Ramos (cell line): ENCODE results near the gene S1PR2.

ENCODE experiments used
- in situ Hi-C: fragments of 300-500 bp; cut with MboI; formaldehyde crosslinking; loops from one replicate; pipeline ENCODE4 v1.14.3; 2022; ENCODE audit warnings: low sequenced_read_pairs; ENCODE audit not compliant: unreplicated experiment

The S1PR2 gene

GRCh38 chr19:10256551-10256950, 25.4 kb upstream of the S1PR2 start:
- in situ Hi-C loops, result no loop called here

GRCh38 chr19:10255358-10255757, 24.2 kb upstream of the S1PR2 start:
- in situ Hi-C loops, result no loop called here

GRCh38 chr19:10254244-10254643, 23.1 kb upstream of the S1PR2 start:
- in situ Hi-C loops, result no loop called here

- in situ Hi-C loops, result no loop called here
Measured at GRCh38 chr19:10252707-10253106, 21.6 kb upstream of the S1PR2 start.

- in situ Hi-C loops, result no loop called here
Measured at GRCh38 chr19:10251792-10252694, 20.9 kb upstream of the S1PR2 start, which contains the start of gene MRPL4. MRPL4 (plus strand) TSS chr19:10252214; CDS start chr19:10252254, 40 bp downstream.

- in situ Hi-C loops, result loop anchor here (5.0 to 25.0 kb wide), 2 partner anchors 49 to 716 kb away; partner anchors contain the start of gene SMARCA4
Measured at GRCh38 chr19:10246511-10246910, 15.4 kb upstream of the S1PR2 start.

GRCh38 chr19:10245189-10245939, 14.2 kb upstream of the S1PR2 start:
- in situ Hi-C loops, result loop anchor here (5.0 to 25.0 kb wide), 2 partner anchors 48 to 717 kb away; partner anchors contain the start of gene SMARCA4

- in situ Hi-C loops, result loop anchor here (25.0 kb wide), 1 partner anchor 719 kb away; the partner anchor contains the start of gene SMARCA4
Measured at GRCh38 chr19:10243606-10244005, 12.5 kb upstream of the S1PR2 start.

- in situ Hi-C loops, result loop anchor here (25.0 kb wide), 1 partner anchor 720 kb away; the partner anchor contains the start of gene SMARCA4
Measured at GRCh38 chr19:10241826-10242449, 10.8 kb upstream of the S1PR2 start.

GRCh38 chr19:10238172-10238783, 7.1 kb upstream of the S1PR2 start:
- in situ Hi-C loops, result loop anchor here (25.0 kb wide), 1 partner anchor 724 kb away; the partner anchor contains the start of gene SMARCA4

- in situ Hi-C loops, result loop anchor here (25.0 kb wide), 1 partner anchor 725 kb away; the partner anchor contains the start of gene SMARCA4
Measured at GRCh38 chr19:10237702-10238101, 6.6 kb upstream of the S1PR2 start.

- in situ Hi-C loops, result loop anchor here (25.0 kb wide), 1 partner anchor 727 kb away; the partner anchor contains the start of gene SMARCA4
Measured at GRCh38 chr19:10235409-10235808, 4.3 kb upstream of the S1PR2 start.

GRCh38 chr19:10235003-10235402, 3.9 kb upstream of the S1PR2 start:
- in situ Hi-C loops, result loop anchor here (25.0 kb wide), 1 partner anchor 727 kb away; the partner anchor contains the start of gene SMARCA4

- in situ Hi-C loops, result loop anchor here (25.0 kb wide), 1 partner anchor 728 kb away; the partner anchor contains the start of gene SMARCA4
Measured at GRCh38 chr19:10233946-10234345, 2.8 kb upstream of the S1PR2 start.

GRCh38 chr19:10231612-10232228, 589 bp upstream of the S1PR2 start:
- in situ Hi-C loops, result loop anchor here (25.0 kb wide), 1 partner anchor 731 kb away; the partner anchor contains the start of gene SMARCA4

GRCh38 chr19:10230173-10230860, 814 bp downstream of the S1PR2 start:
- in situ Hi-C loops, result loop anchor here (25.0 kb wide), 1 partner anchor 732 kb away; the partner anchor contains the start of gene SMARCA4

- in situ Hi-C loops, result loop anchor here (25.0 kb wide), 1 partner anchor 733 kb away; the partner anchor contains the start of gene SMARCA4
Measured at GRCh38 chr19:10228920-10229319, 2.2 kb downstream of the S1PR2 start.

- in situ Hi-C loops, result loop anchor here (25.0 kb wide), 1 partner anchor 734 kb away; the partner anchor contains the start of gene SMARCA4
Measured at GRCh38 chr19:10228393-10228792, 2.7 kb downstream of the S1PR2 start.
